SH-SY5Y (cell line): ENCODE results near the gene MEI1.

Source experiments
- GATA2 ChIP-seq: IDR thresholded peaks from 2 replicates; pipeline ENCODE4 v1.6.1; 2011; ENCODE audit warnings: mild to moderate bottlenecking, low read depth, low read length
- GATA3 ChIP-seq: IDR thresholded peaks from 2 replicates; pipeline ENCODE4 v1.6.1; 2011; ENCODE audit warnings: low read depth, mild to moderate bottlenecking, low read length, moderate library complexity

- TF ChIP-seq GATA3 (no peak), GATA2 (no peak)
Observed at GRCh38 chr22:41681616-41682015, 17.7 kb upstream of the MEI1 start.
